Measurements from ENCODE around the gene HS3ST4. TPM values are rescaled to one million over a fixed set of nuclear protein-coding genes. Genes with fewer than 3 reads are reported as not detected.

The HS3ST4 gene
- polyA plus RNA-seq, 1 donor from 2014 or later, result 13.0 TPM

DNA sequence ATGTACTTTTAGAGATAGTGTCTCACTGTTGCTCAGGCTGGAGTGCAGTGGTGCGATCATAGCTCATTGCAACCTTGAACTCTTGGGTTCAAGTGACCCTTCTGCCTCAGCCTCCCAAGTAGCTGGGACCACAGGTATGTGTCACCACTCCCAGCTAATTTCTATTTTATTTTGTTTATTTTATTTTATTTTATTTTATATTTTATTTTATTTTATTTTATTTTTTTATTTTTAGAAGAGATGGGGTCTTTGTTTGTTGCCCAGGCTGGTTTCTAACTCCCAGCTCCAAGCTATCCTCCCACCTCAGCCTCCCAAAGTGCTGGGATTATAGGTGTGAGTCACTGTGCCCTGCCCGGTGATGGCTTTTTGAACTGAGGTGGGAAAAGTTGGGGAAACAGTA lies 35.1 kb upstream of the HS3ST4 start:
- Histone ChIP-seq H4K20me1 (ENCODE audit: insufficient read depth) (no peaks in the 10 kb centered on the region), H3K4me2 (ENCODE audit: low read length) (no peak overlapping the region), H3K9ac (ENCODE audit: low read length) (no peak overlapping the region), H3K27ac (ENCODE audit: low read length) (no peak overlapping the region), H3K79me2 (replicated peaks; ENCODE audit: insufficient read depth, low read length) (no peaks in the 10 kb centered on the region), H3K36me3 (ENCODE audit: insufficient read depth, low read length) (no peaks in the 10 kb centered on the region), H3F3A (ENCODE audit: insufficient read depth, low read length, poor library complexity, severe bottlenecking) (no peaks in the 10 kb centered on the region), H2AFZ (ENCODE audit: low read depth, low read length) (no peak overlapping the region), H3K27me3 (ENCODE audit: insufficient read depth, low read depth, low read length) (no peaks in the 10 kb centered on the region), H3K9me3 (ENCODE audit: low read length) (no peaks in the 10 kb centered on the region), H3K9me2 (ENCODE audit: insufficient read depth, low read length) (no peaks in the 10 kb centered on the region), H3K4me3 (ENCODE audit: low read length) (no peak overlapping the region)
- TF ChIP-seq EZH2 (IDR thresholded peaks at IDR 0.05; ENCODE audit: borderline replicate concordance, insufficient read depth, low read length, poor library complexity, severe bottlenecking) (no peak), SMC3 (conservative IDR thresholded peaks at IDR 0.05; ENCODE audit: poor library complexity) (no peak), TAF1 (IDR thresholded peaks at IDR 0.05; ENCODE audit: low read depth) (no peak), EP300 (conservative IDR thresholded peaks at IDR 0.05; ENCODE audit: poor library complexity, severe bottlenecking) (no peak), MXI1 (conservative IDR thresholded peaks at IDR 0.05; ENCODE audit: poor library complexity, severe bottlenecking) (no peak), POLR2AphosphoS5 (IDR thresholded peaks at IDR 0.05) (no peak), RAD21 (conservative IDR thresholded peaks at IDR 0.05) (no peak)
- TF ChIP-seq, protein P1, sequence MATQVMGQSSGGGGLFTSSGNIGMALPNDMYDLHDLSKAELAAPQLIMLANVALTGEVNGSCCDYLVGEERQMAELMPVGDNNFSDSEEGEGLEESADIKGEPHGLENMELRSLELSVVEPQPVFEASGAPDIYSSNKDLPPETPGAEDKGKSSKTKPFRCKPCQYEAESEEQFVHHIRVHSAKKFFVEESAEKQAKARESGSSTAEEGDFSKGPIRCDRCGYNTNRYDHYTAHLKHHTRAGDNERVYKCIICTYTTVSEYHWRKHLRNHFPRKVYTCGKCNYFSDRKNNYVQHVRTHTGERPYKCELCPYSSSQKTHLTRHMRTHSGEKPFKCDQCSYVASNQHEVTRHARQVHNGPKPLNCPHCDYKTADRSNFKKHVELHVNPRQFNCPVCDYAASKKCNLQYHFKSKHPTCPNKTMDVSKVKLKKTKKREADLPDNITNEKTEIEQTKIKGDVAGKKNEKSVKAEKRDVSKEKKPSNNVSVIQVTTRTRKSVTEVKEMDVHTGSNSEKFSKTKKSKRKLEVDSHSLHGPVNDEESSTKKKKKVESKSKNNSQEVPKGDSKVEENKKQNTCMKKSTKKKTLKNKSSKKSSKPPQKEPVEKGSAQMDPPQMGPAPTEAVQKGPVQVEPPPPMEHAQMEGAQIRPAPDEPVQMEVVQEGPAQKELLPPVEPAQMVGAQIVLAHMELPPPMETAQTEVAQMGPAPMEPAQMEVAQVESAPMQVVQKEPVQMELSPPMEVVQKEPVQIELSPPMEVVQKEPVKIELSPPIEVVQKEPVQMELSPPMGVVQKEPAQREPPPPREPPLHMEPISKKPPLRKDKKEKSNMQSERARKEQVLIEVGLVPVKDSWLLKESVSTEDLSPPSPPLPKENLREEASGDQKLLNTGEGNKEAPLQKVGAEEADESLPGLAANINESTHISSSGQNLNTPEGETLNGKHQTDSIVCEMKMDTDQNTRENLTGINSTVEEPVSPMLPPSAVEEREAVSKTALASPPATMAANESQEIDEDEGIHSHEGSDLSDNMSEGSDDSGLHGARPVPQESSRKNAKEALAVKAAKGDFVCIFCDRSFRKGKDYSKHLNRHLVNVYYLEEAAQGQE (IDR thresholded peaks at IDR 0.05; ENCODE audit: borderline replicate concordance), result no peak
- TF ChIP-seq, protein P2, sequence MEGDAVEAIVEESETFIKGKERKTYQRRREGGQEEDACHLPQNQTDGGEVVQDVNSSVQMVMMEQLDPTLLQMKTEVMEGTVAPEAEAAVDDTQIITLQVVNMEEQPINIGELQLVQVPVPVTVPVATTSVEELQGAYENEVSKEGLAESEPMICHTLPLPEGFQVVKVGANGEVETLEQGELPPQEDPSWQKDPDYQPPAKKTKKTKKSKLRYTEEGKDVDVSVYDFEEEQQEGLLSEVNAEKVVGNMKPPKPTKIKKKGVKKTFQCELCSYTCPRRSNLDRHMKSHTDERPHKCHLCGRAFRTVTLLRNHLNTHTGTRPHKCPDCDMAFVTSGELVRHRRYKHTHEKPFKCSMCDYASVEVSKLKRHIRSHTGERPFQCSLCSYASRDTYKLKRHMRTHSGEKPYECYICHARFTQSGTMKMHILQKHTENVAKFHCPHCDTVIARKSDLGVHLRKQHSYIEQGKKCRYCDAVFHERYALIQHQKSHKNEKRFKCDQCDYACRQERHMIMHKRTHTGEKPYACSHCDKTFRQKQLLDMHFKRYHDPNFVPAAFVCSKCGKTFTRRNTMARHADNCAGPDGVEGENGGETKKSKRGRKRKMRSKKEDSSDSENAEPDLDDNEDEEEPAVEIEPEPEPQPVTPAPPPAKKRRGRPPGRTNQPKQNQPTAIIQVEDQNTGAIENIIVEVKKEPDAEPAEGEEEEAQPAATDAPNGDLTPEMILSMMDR (IDR thresholded peaks at IDR 0.05; ENCODE audit: poor library complexity, severe bottlenecking), result no peak

DNA sequence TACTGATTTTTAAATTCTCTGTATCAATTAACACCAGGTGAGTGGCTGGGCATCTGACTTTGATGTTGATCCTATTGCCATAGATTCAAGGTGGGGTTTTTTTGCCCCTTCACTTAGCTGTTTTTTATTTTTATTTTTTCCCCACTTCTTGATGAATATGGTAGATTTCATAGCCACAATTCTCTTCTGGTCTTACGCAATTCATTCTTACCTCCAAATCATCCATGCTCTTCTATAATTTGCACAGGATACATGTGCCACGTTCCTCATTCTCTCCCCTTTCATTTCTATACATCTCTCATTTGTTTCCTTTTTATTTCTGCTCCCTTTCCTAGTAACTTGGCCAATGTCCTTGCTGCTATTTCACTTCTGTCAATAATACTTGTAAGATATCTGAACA lies 14.9 kb upstream of the HS3ST4 start:
- H3K4me2 ChIP-seq (ENCODE audit: low read length), result no peak overlapping the region
- H4K20me1 ChIP-seq (ENCODE audit: insufficient read depth), result no peaks in the 10 kb centered on the region
- no peak for TF ChIP-seq POLR2AphosphoS5 (IDR thresholded peaks at IDR 0.05)
- TF ChIP-seq MXI1 (conservative IDR thresholded peaks at IDR 0.05; ENCODE audit: poor library complexity, severe bottlenecking), result no peak
- TF ChIP-seq SMC3 (conservative IDR thresholded peaks at IDR 0.05; ENCODE audit: poor library complexity), result no peak
- TF ChIP-seq, protein P1 (IDR thresholded peaks at IDR 0.05; ENCODE audit: borderline replicate concordance), result no peak
- TF ChIP-seq TAF1 (IDR thresholded peaks at IDR 0.05; ENCODE audit: low read depth), result no peak
- TF ChIP-seq EZH2 (IDR thresholded peaks at IDR 0.05; ENCODE audit: borderline replicate concordance, insufficient read depth, low read length, poor library complexity, severe bottlenecking), result no peak
- TF ChIP-seq EP300 (conservative IDR thresholded peaks at IDR 0.05; ENCODE audit: poor library complexity, severe bottlenecking), result no peak
- no peak for TF ChIP-seq RAD21 (conservative IDR thresholded peaks at IDR 0.05)
- TF ChIP-seq, protein P2 (IDR thresholded peaks at IDR 0.05; ENCODE audit: poor library complexity, severe bottlenecking), result no peak
- H3K36me3 ChIP-seq (ENCODE audit: insufficient read depth, low read length), result no peaks in the 10 kb centered on the region
- no peak overlapping the region for H2AFZ ChIP-seq (ENCODE audit: low read depth, low read length)
- H3K27ac ChIP-seq (ENCODE audit: low read length), result no peak overlapping the region
- H3K9ac ChIP-seq (ENCODE audit: low read length), result no peak overlapping the region
- H3K27me3 ChIP-seq (ENCODE audit: insufficient read depth, low read depth, low read length), result no peaks in the 10 kb centered on the region
- H3K4me3 ChIP-seq (ENCODE audit: low read length), result no peak overlapping the region
- no peaks in the 10 kb centered on the region for H3F3A ChIP-seq (ENCODE audit: insufficient read depth, low read length, poor library complexity, severe bottlenecking)
- no peaks in the 10 kb centered on the region for H3K79me2 ChIP-seq (replicated peaks; ENCODE audit: insufficient read depth, low read length)
- H3K9me3 ChIP-seq (ENCODE audit: low read length), result no peaks in the 10 kb centered on the region
- H3K9me2 ChIP-seq (ENCODE audit: insufficient read depth, low read length), result no peaks in the 10 kb centered on the region

Data from neural cell (in vitro differentiated cells).